ENCODE data around the gene CYP2A7. TPM values are rescaled to one million over a fixed set of nuclear protein-coding genes. Genes with fewer than 3 reads are reported as not detected.
"Not testable (repeated sequence)": the region's sequence is repeated elsewhere in the genome, so short reads cannot be mapped to it uniquely, and the experiment has no call there.

The CYP2A7 gene
- total RNA-seq, 4 donors from 2014 or later, result not detected

DNA sequence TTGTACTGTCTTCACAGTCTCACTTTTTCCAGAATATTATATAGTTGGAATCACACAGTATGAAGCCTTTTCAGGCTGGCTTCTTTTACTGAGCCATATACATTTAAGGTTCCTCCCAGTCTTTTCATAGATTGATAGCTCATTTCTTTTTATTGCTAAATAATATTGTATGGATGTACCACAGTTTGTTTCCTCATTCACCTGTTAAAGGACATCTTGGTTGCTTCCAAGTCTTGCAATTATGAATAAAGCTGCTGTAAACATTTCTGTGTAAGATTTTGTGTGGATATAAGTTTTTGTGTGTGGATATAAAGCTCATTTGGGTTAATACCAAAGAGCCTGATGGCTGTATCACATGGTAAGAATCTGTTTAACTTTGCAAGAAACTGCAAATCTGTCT lies 24.5 kb upstream of the CYP2A7 start:
- no peak for TF ChIP-seq POLR2A (IDR thresholded peaks at IDR 0.05)
- TF ChIP-seq, protein P1, sequence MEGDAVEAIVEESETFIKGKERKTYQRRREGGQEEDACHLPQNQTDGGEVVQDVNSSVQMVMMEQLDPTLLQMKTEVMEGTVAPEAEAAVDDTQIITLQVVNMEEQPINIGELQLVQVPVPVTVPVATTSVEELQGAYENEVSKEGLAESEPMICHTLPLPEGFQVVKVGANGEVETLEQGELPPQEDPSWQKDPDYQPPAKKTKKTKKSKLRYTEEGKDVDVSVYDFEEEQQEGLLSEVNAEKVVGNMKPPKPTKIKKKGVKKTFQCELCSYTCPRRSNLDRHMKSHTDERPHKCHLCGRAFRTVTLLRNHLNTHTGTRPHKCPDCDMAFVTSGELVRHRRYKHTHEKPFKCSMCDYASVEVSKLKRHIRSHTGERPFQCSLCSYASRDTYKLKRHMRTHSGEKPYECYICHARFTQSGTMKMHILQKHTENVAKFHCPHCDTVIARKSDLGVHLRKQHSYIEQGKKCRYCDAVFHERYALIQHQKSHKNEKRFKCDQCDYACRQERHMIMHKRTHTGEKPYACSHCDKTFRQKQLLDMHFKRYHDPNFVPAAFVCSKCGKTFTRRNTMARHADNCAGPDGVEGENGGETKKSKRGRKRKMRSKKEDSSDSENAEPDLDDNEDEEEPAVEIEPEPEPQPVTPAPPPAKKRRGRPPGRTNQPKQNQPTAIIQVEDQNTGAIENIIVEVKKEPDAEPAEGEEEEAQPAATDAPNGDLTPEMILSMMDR (IDR thresholded peaks at IDR 0.05), result no peak
- Histone ChIP-seq H3K4me3 (no peak overlapping the region), H3K4me1 (no peaks in the 10 kb centered on the region), H3K27me3 (peaks cover 0 to 54% (median 0%) of the 10 kb centered on the region in 4 donors), H3K36me3 (no peaks in the 10 kb centered on the region), H3K27ac (no peak overlapping the region), H3K9me3 (no peaks in the 10 kb centered on the region)
- no peak for DNase-seq
- intact Hi-C loops (cut with DNase I), result no loop called here

GRCh38 chr19:40904673-40905156 lies 22.7 kb upstream of the CYP2A7 start:
- peaks cover 0 to 38% (median 0%) of the 10 kb centered on the region in 4 donors for H3K27me3 ChIP-seq
- 67 to 70% methylated on average over 9 to 10 of the region's 10 CpGs for WGBS, 2 donors
- H3K36me3 ChIP-seq; H3K4me3 ChIP-seq; H3K9me3 ChIP-seq; H3K4me1 ChIP-seq; DNase-seq; H3K27ac ChIP-seq; intact Hi-C loops (cut with DNase I): not testable (repeated sequence)

DNA sequence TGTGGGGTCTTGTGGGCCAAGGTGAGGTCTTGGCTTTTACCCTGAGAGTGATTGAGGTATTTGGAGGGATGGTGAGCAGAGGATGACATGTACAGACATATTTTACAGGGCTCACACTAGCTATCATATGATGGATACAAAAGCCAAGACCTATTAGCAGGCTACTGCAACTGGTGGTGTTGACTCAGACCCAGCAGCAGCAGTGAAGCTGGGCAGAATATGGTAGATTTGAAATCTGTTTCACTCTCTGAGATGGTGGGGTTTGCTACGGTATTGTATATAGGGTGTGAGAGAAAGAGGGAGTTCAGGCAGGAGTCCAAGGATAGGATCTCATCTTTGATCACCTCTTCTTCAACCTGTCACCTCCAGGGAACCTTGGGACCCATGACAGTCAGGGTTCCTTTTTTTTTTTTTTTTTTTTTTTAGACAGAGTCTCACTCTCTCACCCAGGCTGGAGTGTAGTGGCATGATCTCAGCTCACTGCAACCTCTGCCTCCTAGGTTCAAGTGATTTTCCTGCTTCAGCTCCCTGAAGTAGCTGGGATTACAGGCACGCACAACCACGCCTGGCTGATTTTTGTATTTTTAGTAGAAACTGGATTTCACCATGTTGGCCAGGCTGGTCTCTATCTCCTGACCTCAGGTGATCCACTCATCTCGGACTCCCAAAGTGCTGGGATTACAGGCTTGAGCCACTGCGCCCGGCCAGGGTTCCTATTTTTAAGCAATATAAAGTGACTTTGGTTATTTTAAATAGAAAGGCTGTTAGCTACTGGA lies 20.1 kb upstream of the CYP2A7 start:
- H3K4me1 ChIP-seq; H3K4me3 ChIP-seq; intact Hi-C loops (cut with DNase I); H3K9me3 ChIP-seq; DNase-seq; H3K27ac ChIP-seq; H3K36me3 ChIP-seq: not testable (repeated sequence)
- H3K27me3 ChIP-seq, result peaks cover 0 to 17% (median 0%) of the 10 kb centered on the region in 4 donors
- WGBS, 2 donors, result 67 to 76% methylated on average over 6 of the region's 6 CpGs

DNA sequence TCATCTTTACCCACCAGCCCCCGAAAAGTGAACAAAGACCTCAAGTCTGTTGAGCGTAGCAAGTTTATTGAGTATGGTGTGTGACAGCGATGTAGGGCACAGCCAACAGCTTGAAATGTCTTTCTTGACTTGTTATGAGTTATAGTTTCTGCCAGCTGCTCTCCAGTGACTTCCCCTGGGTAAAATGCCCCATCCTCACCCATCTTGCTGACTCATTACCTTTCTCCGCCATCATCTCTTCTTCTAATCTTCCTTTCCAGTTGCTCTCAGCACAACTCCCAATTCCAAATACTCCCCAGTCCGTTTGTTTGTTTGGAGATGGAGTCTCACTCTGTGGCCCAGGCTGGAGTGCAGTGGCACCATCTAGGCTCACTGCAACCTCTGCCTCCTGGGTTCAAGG lies 18.5 kb upstream of the CYP2A7 start:
- H3K27ac ChIP-seq; DNase-seq; intact Hi-C loops (cut with DNase I); H3K9me3 ChIP-seq; H3K36me3 ChIP-seq; H3K4me3 ChIP-seq; H3K4me1 ChIP-seq: not testable (repeated sequence)
- 78 to 92% methylated on average over 4 to 5 of the region's 5 CpGs for WGBS, 2 donors
- H3K27me3 ChIP-seq, result peaks cover 0 to 16% (median 0%) of the 10 kb centered on the region in 4 donors

GRCh38 chr19:40899964-40900363 lies 17.9 kb upstream of the CYP2A7 start:
- intact Hi-C loops (cut with DNase I); H3K27ac ChIP-seq; H3K4me1 ChIP-seq; H3K36me3 ChIP-seq; DNase-seq; H3K9me3 ChIP-seq; H3K4me3 ChIP-seq: not testable (repeated sequence)
- WGBS, 2 donors, result 65 to 71% methylated on average over 11 to 12 of the region's 12 CpGs
- peaks cover 0 to 12% (median 0%) of the 10 kb centered on the region in 4 donors for H3K27me3 ChIP-seq

DNA sequence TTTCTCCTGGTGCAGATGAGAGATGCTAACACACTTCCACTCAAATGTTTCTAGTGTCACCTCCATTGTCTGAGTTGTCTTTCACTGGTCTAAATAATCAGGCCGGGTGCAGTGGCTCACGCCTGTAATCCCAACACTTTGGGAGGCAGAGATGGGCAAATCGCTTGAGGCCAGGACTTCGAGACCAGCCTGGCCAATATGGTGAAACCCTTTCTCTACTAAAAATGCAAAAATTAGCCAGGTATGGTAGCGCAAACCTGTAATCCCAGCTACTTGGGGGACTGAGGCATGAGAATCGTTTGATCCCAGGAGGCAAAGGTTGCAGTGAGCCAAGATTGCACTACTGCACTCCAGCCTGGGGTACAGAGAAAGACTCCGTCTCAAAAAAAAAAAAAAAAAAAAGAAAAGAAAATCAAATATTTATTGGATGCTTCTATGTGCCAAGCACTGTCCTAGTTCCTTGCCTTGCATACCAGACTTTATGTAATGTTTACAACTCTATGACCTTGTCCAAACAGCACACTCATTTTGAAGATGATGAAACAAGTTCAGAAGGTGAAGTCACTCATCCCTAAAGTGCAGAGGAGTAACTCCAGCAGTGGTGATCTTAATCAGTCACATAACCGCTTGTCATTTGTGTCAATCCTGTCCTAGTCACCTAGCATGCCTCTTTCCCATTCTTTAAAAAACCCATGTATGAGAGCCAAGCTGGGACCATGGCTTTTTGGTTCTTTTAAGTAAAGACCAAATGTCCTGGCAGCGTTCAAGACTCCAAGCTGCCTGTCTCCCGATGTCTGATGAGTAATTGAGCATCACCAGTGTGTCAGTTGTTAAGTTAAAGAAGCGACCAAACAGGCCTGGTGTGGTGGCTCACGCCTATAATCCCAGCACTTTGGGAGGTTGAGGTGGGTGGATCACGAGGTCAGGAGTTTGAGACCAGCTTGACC lies 15.1 kb upstream of the CYP2A7 start:
- H3K9me3 ChIP-seq; H3K36me3 ChIP-seq; H3K4me1 ChIP-seq; H3K4me3 ChIP-seq; H3K27ac ChIP-seq; DNase-seq; intact Hi-C loops (cut with DNase I): not testable (repeated sequence)
- peaks cover 0 to 20% (median 0%) of the 10 kb centered on the region in 4 donors for H3K27me3 ChIP-seq
- WGBS, 2 donors, result 75 to 81% methylated on average over 12 to 13 of the region's 13 CpGs

DNA sequence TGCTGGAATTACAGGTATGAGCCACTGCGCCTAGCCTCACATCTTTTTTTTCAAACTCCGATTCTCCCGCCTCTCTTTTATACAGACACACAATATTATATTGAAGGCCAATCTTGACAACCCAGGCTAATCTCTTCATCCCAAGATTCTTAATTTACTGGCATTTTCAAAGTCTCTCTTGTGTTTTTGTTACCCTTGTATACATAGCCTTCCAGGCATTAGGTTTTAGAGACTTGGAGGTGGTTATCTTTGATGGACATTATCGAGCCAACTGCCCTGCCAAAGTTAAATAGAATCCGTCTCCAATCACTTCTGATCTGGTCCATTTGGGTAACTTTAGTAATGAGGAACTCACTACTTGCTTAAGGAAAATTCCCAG lies 14.4 kb upstream of the CYP2A7 start:
- intact Hi-C loops (cut with DNase I), result no loop called here
- 91% methylated on average over 4 to 5 of the region's 5 CpGs for WGBS, 2 donors
- Histone ChIP-seq H3K27ac (no peak overlapping the region), H3K4me1 (no peaks in the 10 kb centered on the region), H3K36me3 (no peaks in the 10 kb centered on the region), H3K27me3 (peaks cover 0 to 14% (median 0%) of the 10 kb centered on the region in 4 donors), H3K4me3 (no peak overlapping the region), H3K9me3 (no peaks in the 10 kb centered on the region)
- no peak for TF ChIP-seq POLR2A (IDR thresholded peaks at IDR 0.05)
- TF ChIP-seq, protein P1 (IDR thresholded peaks at IDR 0.05), result no peak
- DNase-seq, result no peak

Measured in esophagus squamous epithelium (tissue), 5 donors.